ENCODE data around the gene PRXL2A.
A peak's percentile ranks its signal among the peaks of the same experiment; 100 is the strongest.

PRXL2A gene

GRCh38 chr10:80444124-80444523, 35.8 kb downstream of the PRXL2A start:
- DNase-seq = no peak

- DNase-seq = peak in 44 of 56 donors; percentile 36 to 83 (median 57)
These were observed 36.4 kb downstream of the PRXL2A start for GRCh38 chr10:80444646-80445319.

GRCh38 chr10:80447436-80448190, 39.3 kb downstream of the PRXL2A start:
- no peak for DNase-seq

GRCh38 chr10:80448209-80448942, 40.0 kb downstream of the PRXL2A start:
- DNase-seq = peak in 2 of 56 donors; percentile 14 to 42

GRCh38 chr10:80449520-80449919, 41.2 kb downstream of the PRXL2A start:
- no peak for DNase-seq

GRCh38 chr10:80451132-80451531, 42.8 kb downstream of the PRXL2A start:
- no peak for DNase-seq

- no peak for DNase-seq
These were observed 43.7 kb downstream of the PRXL2A start for GRCh38 chr10:80452069-80452468.

GRCh38 chr10:80452640-80453039, 44.3 kb downstream of the PRXL2A start:
- DNase-seq = no peak

GRCh38 chr10:80453056-80453841, 44.9 kb downstream of the PRXL2A start:
- no peak for DNase-seq

- DNase-seq = peak in 45 of 56 donors; percentile 13 to 92 (median 69)
These were observed 45.6 kb downstream of the PRXL2A start, which contains the start of gene TSPAN14 for GRCh38 chr10:80453842-80454512. TSPAN14 (plus strand) TSS chr10:80454310; CDS start chr10:80489234, 34,924 bp downstream.

GRCh38 chr10:80454513-80455460, 46.4 kb downstream of the PRXL2A start:
- peak in 9 of 56 donors; percentile 21 to 66 (median 41) for DNase-seq

GRCh38 chr10:80455461-80456349, 47.4 kb downstream of the PRXL2A start:
- DNase-seq = no peak

- DNase-seq = no peak
These were observed 49.4 kb downstream of the PRXL2A start for GRCh38 chr10:80457554-80458262.

- DNase-seq = no peak
These were observed 49.9 kb downstream of the PRXL2A start for GRCh38 chr10:80458263-80458625.

- no peak for DNase-seq
These were observed 50.3 kb downstream of the PRXL2A start for GRCh38 chr10:80458638-80459037.

GRCh38 chr10:80459047-80459865, 50.9 kb downstream of the PRXL2A start:
- DNase-seq = peak in 3 of 56 donors; percentile 16 to 22 (median 17)
